ENCODE results near the gene TGFB2.

TGFB2 gene

DNA sequence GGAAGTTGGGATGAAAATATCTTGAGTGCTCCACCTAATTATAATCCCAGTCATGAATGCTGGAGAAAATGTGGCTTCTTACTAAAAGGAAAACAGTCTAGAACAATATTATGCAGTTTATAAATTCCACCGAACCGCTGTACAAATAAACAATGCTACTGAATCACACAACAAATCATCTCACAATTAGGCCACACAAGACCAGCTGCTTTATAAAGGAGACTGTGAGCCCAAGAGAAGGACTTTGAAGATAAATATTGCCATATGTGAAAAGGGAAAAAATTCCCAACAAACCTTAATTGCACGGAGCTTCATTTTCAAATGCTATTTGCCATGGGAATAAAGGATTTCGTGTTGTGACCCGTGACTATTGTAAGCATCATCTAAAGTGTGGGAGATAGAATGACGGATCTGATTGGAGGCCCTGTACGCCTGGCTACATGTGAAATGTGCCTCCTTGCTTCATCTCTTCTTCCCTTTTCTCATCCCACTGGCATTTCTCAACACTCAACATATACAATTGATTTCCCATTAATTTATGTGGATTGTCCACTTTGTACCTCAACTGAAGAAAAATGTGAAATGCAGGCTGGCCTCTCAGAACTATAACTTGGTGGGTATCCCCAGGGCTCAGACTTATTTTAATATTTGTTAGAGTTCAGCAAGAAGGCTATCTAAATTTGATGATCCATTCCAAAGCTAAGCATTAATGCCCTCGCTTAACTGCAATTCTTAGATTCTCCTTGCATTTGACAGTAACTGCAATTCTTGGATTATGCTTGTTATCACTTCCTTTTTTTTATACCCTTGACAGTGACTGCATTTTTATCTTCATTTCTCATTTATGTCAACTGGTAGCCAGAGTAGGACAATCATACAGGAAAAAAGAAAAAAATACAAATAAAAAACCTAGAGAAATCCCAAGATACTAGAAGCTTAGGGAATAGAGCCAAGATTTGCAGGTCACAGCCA, 122.3 kb downstream of the TGFB2 start:
- TF ChIP-seq, protein P1, sequence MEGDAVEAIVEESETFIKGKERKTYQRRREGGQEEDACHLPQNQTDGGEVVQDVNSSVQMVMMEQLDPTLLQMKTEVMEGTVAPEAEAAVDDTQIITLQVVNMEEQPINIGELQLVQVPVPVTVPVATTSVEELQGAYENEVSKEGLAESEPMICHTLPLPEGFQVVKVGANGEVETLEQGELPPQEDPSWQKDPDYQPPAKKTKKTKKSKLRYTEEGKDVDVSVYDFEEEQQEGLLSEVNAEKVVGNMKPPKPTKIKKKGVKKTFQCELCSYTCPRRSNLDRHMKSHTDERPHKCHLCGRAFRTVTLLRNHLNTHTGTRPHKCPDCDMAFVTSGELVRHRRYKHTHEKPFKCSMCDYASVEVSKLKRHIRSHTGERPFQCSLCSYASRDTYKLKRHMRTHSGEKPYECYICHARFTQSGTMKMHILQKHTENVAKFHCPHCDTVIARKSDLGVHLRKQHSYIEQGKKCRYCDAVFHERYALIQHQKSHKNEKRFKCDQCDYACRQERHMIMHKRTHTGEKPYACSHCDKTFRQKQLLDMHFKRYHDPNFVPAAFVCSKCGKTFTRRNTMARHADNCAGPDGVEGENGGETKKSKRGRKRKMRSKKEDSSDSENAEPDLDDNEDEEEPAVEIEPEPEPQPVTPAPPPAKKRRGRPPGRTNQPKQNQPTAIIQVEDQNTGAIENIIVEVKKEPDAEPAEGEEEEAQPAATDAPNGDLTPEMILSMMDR (IDR thresholded peaks at IDR 0.05; ENCODE audit: control extremely low read depth, extremely low read depth, low read depth, missing control alignments): no peak
- ChIA-PET CTCF (interaction anchor here (1.0 to 1.5 kb wide), 2 partner anchors 9 to 15 kb away, joined by 3 to 4 read pairs; no protein-coding TSS in a partner anchor), POLR2A (no interaction called here)
- no peak for DNase-seq (ENCODE audit: extremely low spot score)

DNA sequence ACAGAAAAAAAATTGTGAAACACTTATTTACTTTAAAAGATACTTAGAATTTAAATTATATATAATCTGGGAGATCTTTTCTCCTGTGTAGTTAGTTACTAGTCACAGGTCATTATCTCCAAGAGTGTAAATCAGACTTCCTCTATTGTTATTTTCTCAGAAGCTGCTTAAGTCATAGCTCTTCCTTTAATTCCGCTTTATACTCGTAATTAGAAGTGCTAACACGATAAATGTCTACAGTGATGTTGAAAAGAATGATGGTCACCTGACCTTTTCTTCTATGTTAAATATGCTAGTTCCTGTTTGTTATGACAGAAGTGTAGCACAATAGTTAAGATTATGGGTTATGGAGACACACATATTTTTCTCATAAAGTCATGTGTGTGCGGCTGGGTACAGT, 123.6 kb downstream of the TGFB2 start:
- POLR2A ChIA-PET: no interaction called here
- CTCF ChIA-PET: interaction anchor here (0.9 kb wide), 1 partner anchor 9 kb away, joined by 3 read pairs; no protein-coding TSS in a partner anchor
- TF ChIP-seq, protein P1 (IDR thresholded peaks at IDR 0.05; ENCODE audit: control extremely low read depth, extremely low read depth, low read depth, missing control alignments): no peak
- DNase-seq (ENCODE audit: extremely low spot score): no peak

DNA sequence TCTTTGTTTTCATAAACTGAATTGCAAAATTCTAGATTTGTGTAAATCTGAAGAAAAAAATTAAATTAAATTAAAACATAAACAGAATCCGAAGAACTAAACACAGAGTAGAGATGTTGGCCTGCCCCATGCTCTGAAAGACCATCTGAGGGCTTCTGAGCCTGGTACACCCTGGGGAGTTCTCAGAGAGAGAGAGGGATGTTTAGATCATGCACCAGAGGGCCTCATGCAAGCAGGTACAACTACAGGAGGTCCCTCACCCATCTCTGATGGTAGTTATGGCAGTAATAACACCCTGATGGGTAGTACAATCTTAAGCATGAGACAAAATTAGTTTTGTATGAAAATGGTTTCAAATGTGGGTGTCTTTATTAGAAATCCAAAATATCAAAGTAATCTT, 127.7 kb downstream of the TGFB2 start:
- POLR2A ChIA-PET: no interaction called here
- CTCF ChIA-PET: no interaction called here
- TF ChIP-seq, protein P1 (IDR thresholded peaks at IDR 0.05; ENCODE audit: control extremely low read depth, extremely low read depth, low read depth, missing control alignments): no peak
- DNase-seq (ENCODE audit: extremely low spot score): no peak

DNA sequence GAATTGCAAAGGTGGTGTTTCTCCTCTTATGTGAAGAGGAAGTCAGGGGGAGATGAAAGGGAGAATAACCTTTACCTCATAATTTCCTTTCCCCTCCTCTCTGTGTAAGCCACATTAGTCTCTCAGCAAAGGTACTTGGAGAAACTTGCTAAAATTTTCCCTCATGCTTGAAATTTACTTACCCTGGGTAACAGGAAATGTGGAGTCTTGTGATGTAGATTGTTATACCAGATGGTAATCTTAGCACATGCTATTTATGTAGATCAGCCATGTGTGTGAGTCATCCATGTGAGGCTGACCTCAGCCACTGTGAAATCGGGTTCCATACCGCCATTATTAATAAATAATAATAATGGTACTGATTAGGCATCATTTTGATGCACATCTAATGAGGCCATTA, 128.4 kb downstream of the TGFB2 start:
- TF ChIP-seq, protein P1 (IDR thresholded peaks at IDR 0.05; ENCODE audit: control extremely low read depth, extremely low read depth, low read depth, missing control alignments): no peak
- ChIA-PET CTCF (no interaction called here), POLR2A (no interaction called here)
- no peak for DNase-seq (ENCODE audit: extremely low spot score)

DNA sequence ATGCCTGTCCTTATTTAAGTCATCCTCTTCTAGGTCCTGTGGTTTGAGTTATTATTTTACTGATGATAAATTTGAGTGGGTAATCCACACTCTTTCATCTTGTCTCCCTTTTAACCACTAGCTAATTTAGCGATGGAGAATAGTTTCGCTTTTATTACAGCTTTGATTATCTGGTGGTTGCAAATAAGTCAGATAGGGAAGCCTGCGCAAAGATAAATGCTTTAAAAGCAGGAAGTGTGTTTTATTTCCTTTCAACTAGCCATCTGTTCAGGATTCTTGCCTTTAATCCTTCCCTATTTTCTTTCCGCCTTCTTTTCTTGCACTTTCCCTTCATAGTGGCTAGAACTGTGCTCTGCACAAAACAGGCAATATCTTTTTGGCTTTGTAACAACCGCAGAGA, 129.0 kb downstream of the TGFB2 start:
- ChIA-PET CTCF (no interaction called here), POLR2A (no interaction called here)
- DNase-seq (ENCODE audit: extremely low spot score): no peak
- TF ChIP-seq, protein P1 (IDR thresholded peaks at IDR 0.05; ENCODE audit: control extremely low read depth, extremely low read depth, low read depth, missing control alignments): no peak

DNA sequence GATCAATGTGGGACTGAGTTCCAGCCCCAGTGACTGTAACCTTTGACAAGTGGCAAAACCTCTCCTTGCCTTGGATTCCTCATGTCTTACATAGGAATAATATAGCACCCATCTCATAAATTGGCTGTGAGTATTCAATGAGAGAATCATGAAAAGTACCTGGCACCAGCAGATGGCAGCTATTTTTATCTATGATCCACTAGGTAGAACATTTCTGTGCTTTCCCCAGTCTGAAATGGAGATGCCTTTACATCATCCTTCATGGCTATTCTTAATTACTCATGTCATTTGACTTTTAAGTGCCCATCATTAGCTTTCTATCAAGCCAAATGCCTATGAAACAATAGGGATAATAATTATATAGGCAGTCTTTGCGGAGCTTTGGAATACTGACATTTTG, 130.1 kb downstream of the TGFB2 start:
- TF ChIP-seq, protein P1 (IDR thresholded peaks at IDR 0.05; ENCODE audit: control extremely low read depth, extremely low read depth, low read depth, missing control alignments): no peak
- CTCF ChIA-PET: interaction anchor here (1.1 to 1.5 kb wide), 2 partner anchors 11 to 41 kb away, joined by 3 read pairs; no protein-coding TSS in a partner anchor
- POLR2A ChIA-PET: no interaction called here
- no peak for DNase-seq (ENCODE audit: extremely low spot score)

Measured in GM10248 (cell line).